ENCODE results near the gene CASZ1. TPM values are rescaled to one million over a fixed set of nuclear protein-coding genes. Genes with fewer than 3 reads are reported as not detected.

Gene CASZ1
- total RNA-seq, 4 donors from 2014 or later = 5.2 to 38.5 (median 18.7) TPM

DNA sequence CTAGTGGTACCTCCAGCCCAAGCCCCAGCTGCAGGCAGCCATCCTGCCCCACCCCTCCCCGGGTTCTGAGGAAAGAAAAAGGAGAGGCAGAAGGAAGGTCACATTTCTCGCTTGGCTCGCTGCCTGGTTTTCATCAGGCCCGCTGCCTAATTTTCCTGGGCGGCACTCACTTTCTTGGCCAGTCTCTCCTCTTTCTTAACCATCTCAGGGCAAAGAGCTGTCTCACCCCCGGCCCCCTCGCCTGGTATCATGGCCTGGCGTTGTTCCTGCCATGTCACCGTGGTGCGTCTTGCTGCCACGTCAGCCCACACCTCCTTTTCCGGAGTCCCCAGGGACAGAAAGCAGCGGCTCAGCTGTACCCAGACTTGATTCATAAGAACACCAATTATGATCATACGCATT, 26.6 kb upstream of the CASZ1 start:
- WGBS, 2 donors = 66 to 78% methylated on average over 14 of the region's 14 CpGs
- DNase-seq = no peak

DNA sequence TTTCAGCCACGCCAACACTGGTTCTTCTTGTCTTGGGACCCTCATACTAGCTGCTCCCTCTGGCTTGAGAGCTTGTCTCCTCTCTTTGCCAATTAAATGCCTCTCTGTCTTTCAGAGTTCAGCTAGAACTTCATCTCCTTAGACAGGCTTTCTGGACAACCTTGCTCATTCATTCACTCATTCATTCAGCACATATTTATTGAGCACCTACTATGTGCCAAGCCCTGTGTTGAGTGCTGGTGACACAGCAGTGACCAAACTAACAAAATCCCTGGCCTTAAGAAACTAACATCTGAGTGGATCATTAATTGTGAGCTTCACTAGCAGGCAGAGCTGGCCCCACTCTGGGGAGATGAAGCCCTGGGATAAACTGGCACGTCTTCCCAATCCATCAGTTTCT, 24.9 kb upstream of the CASZ1 start:
- 89 to 91% methylated on average over 2 of the region's 2 CpGs for WGBS, 2 donors

More for the DNA sequence above, 26.6 kb upstream of the CASZ1 start:
- TF ChIP-seq, protein P1, sequence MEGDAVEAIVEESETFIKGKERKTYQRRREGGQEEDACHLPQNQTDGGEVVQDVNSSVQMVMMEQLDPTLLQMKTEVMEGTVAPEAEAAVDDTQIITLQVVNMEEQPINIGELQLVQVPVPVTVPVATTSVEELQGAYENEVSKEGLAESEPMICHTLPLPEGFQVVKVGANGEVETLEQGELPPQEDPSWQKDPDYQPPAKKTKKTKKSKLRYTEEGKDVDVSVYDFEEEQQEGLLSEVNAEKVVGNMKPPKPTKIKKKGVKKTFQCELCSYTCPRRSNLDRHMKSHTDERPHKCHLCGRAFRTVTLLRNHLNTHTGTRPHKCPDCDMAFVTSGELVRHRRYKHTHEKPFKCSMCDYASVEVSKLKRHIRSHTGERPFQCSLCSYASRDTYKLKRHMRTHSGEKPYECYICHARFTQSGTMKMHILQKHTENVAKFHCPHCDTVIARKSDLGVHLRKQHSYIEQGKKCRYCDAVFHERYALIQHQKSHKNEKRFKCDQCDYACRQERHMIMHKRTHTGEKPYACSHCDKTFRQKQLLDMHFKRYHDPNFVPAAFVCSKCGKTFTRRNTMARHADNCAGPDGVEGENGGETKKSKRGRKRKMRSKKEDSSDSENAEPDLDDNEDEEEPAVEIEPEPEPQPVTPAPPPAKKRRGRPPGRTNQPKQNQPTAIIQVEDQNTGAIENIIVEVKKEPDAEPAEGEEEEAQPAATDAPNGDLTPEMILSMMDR (IDR thresholded peaks at IDR 0.05) = no peak
- no peak for TF ChIP-seq POLR2A (IDR thresholded peaks at IDR 0.05)
- Histone ChIP-seq H3K9me3 (no peaks in the 10 kb centered on the region), H3K4me1 (no peaks in the 10 kb centered on the region), H3K4me3 (replicated peaks in 1 of 3) (no peak overlapping the region), H3K27ac (no peak overlapping the region), H3K36me3 (no peaks in the 10 kb centered on the region), H3K27me3 (no peaks in the 10 kb centered on the region)
- intact Hi-C loops (cut with DNase I) = no loop called here

DNA sequence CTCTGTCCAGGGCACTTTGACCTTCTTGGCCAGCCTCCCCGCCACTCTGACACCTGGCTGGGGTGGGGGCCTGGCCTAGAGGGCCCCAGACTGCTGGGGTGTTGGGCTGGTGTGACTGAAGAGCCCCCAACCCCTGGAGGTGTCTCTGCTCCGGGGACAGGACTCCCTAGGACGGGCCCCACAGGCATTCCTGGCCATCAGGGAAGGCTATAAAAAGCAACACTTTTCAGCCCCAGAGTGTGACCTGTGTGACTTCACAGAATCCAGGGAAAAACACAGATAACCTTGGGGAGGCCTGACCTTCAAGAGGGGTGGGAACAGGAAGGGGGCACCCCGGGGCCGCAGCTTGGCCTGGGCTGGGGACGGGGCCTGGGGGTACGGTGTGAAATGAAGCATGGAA, 24.0 kb upstream of the CASZ1 start:
- Histone ChIP-seq H3K27ac (no peak overlapping the region), H3K9me3 (no peaks in the 10 kb centered on the region), H3K36me3 (no peaks in the 10 kb centered on the region), H3K27me3 (no peaks in the 10 kb centered on the region), H3K4me1 (peaks cover 2 to 3% of the 10 kb centered on the region in 2 donors), H3K4me3 (replicated peaks in 1 of 3) (no peak overlapping the region)
- WGBS, 2 donors = 79 to 84% methylated on average over 7 of the region's 7 CpGs
- intact Hi-C loops (cut with DNase I) = no loop called here
- DNase-seq = no peak
- no peak for TF ChIP-seq POLR2A (IDR thresholded peaks at IDR 0.05)
- TF ChIP-seq, protein P1 (IDR thresholded peaks at IDR 0.05) = no peak

More for the DNA sequence above, 24.9 kb upstream of the CASZ1 start:
- Histone ChIP-seq H3K36me3 (no peaks in the 10 kb centered on the region), H3K27me3 (no peaks in the 10 kb centered on the region), H3K27ac (no peak overlapping the region), H3K4me1 (no peaks in the 10 kb centered on the region), H3K9me3 (no peaks in the 10 kb centered on the region), H3K4me3 (replicated peaks in 1 of 3) (no peak overlapping the region)
- intact Hi-C loops (cut with DNase I) = no loop called here
- TF ChIP-seq POLR2A (IDR thresholded peaks at IDR 0.05) = no peak
- TF ChIP-seq, protein P1 (IDR thresholded peaks at IDR 0.05) = no peak
- no peak for DNase-seq

DNA sequence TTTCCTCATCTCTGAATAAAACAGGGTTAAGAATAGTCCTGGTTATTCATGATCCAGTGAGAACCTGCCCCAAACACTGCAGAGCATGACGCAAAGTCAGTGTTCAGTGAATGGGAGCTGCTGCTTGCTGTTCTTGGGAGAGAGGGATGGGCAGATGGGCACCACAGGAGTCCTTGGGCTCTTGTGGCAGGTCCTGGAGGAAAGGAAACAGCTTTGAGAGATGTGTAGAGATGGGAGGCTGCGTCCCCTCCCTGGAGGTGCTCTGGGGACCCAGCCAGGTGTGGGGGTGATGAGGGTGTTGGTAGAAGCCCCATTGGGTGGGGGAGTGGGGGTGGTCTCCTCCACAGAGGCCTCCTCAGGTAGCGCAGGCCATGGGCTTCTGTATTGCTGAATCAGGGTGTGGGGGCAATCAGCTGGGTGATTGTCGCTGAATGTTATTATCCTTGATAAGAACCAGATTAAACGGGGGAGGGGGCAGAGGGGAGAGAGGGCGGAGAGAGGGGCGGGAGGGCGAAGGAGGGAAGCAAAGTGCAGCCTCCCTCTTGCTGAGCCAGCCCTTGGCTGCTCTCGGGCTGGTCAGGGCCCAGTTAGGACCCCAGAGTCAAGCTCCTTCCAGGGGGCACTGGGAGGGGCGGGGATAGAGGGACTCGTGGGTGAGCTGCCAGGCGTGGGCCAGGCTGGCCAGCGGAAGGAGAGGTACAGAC, 22.9 kb upstream of the CASZ1 start:
- H3K27me3 ChIP-seq = no peaks in the 10 kb centered on the region
- H3K4me1 ChIP-seq = peaks cover 7 to 9% of the 10 kb centered on the region in 2 donors
- H3K36me3 ChIP-seq = no peaks in the 10 kb centered on the region
- intact Hi-C loops (cut with DNase I) = no loop called here
- 83 to 84% methylated on average over 12 to 13 of the region's 13 CpGs for WGBS, 2 donors
- H3K4me3 ChIP-seq (replicated peaks in 1 of 3) = no peak overlapping the region
- H3K27ac ChIP-seq = no peak overlapping the region
- H3K9me3 ChIP-seq = no peaks in the 10 kb centered on the region
- no peak for DNase-seq
- no peak for TF ChIP-seq POLR2A (IDR thresholded peaks at IDR 0.05)
- TF ChIP-seq, protein P1 (IDR thresholded peaks at IDR 0.05) = no peak

Measured in thyroid gland (tissue), 4 donors.